DMS153 treated with DMSO at 0.1 percent for 48 hours (cell line): ENCODE data around the gene TRAM2.

Experiments
- DNase-seq: peaks from one replicate; lab custom pipeline; 2025; ENCODE audit not compliant: unreplicated experiment; lab: John Stamatoyannopoulos, UW

TRAM2 gene

DNA sequence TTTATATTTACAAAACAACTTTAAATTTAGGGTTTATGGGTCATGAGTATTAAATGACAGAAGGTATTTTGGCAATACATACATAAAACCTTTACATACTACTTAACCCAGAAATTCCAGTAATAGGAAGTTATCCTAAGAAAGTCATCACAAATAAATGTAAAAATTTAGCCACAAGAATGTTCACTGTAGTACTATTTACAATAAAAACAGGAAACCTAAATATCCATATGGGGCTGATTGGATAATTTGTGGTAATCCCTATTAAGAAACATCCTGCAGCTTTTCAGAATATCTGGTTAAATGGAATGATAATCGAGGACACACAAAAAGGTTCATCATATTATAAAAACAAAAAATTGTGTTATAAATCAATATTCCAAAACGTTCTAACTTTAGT is 44.4 kb downstream of the TRAM2 start:
- DNase-seq: no peak

DNA sequence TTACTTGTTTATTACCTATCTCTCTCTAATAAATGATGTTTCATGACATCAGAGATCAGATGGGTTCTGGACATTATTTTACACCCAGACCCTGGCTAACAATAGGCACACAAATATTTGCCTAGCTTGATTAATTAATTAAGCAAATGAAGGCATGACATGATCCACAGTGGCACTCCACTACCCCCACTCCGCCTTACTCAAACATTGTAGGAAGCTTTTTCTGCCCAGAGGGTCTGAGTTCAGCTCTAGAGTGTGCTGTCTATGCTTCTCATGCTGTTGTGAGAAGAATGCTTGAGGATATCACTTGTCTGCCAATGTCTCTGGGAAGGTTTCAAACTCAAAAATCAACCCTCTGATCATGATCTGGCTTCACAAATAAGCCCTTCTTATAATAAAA is 45.0 kb downstream of the TRAM2 start:
- DNase-seq: no peak

GRCh38 chr6:52531396-52531795 is 45.5 kb downstream of the TRAM2 start:
- no peak for DNase-seq

DNA sequence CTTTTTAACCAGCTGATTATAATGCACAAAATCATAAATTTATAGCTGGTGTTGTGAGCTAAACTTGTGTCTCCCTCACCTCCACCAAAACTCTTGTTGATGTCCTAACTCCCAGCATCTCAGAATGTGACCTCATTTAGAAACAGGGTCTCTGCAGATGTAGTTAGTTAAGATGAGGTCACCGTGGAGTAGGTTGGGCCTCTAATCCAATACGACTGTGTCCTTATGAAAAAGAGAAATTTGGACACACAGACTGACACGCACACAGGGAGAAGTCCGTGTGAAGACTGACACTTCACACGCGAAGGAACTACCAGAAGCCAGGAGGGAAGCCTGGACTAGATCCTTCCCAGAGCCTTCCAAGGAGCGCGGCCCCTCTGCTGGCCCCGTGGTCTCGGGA is 46.5 kb downstream of the TRAM2 start:
- DNase-seq: no peak

DNA sequence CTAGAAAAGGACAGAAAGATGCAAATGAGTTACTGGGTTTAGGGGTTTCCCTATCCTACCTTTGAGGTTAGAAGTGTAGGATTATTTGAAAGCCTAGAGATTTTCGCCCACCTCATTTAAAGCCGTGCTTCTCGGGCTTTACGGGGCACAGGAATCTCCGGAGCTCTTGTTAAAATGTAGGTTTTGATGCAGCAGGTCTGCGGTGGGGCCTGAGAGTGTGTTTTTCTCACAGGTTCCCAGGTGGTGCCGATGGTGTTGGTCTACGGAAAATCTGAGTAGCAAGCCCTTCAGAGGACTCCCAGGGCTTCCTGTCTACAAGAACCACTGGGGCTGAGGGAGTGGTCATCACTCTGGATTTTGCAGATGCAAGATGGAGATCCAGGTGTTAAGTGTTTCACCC is 47.5 kb downstream of the TRAM2 start:
- DNase-seq: no peak

GRCh38 chr6:52527436-52527835 is 49.4 kb downstream of the TRAM2 start:
- no peak for DNase-seq

GRCh38 chr6:52526634-52527033 is 50.2 kb downstream of the TRAM2 start:
- DNase-seq: no peak

DNA sequence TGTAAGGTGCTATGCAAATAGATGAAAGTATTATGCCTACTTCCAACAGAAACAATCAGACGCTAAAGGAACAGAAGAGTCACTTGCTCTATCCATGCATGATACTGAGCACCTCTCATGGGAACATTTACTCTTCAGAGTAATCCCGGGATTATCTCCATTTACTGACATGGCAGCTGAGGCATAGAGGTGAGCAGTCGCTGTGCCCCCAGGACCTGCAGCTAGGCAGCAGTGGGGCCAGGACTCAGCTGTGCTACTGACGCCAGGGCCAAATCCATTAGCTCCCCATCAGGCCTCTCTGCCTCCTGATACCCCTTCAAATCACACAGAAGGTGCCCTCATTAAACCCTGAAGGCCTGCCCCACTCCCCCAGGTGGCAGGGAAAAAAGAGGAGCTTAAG is 51.9 kb downstream of the TRAM2 start:
- DNase-seq: no peak

- no peak for DNase-seq
Observed at GRCh38 chr6:52523378-52524142, 53.3 kb downstream of the TRAM2 start.

GRCh38 chr6:52522655-52523054 is 54.2 kb downstream of the TRAM2 start:
- DNase-seq: no peak

GRCh38 chr6:52522151-52522626 is 54.7 kb downstream of the TRAM2 start:
- no peak for DNase-seq

DNA sequence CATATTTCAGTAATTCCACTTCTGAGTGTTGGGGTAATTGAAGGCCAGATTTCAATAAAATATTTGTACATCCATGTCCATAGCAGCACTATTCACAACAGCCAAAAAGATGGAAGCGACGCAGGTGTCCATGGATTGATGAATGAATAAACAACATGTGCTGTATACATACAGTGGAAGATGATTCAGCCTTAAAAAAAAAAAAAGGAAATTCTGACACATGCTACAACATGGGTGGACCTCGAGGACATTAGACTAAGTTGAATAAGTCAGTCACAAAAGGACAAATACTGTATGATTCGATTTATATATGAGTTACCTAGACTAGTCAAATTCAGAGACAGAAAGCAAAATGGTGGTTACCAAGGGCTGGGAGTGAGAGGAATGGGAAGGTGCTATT is 57.2 kb downstream of the TRAM2 start:
- no peak for DNase-seq

GRCh38 chr6:52518279-52518945 is 58.4 kb downstream of the TRAM2 start:
- DNase-seq: no peak

DNA sequence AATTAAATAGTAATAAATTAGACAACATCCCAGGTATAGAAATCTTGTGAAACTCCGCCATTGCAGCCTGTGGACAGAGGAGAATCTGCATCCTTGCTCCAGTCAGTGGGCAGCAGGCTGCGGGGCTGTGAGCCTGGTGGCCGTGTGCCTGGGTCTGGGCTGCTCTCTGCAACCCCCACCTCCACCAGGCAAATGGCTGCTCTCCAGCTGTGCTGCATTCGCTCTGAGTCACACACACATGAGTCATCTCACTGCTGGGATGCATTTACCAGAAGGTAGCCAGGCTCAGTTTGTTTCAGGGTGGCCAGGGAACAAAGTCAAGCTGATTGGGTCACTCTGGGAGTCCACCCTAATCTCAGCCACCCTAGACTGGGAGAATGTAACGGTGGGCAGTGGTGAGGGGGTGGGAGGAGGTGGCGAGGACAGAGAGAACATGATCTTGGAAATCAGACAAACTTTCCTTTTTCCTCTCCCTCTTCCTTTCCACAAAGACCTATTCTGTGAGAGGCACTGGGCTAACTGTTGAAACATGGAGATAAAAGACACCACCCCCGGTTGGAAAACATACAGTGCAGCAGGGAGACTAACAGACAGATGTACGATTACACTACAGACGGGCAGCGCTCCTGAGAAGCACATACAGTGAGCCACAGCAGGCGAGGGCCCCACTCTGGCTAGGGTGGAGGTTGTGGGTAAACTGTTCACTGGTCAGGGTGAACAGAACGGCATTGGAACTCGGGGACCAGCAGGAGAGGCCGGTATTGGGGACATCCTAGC is 59.2 kb downstream of the TRAM2 start:
- DNase-seq: no peak

DNA sequence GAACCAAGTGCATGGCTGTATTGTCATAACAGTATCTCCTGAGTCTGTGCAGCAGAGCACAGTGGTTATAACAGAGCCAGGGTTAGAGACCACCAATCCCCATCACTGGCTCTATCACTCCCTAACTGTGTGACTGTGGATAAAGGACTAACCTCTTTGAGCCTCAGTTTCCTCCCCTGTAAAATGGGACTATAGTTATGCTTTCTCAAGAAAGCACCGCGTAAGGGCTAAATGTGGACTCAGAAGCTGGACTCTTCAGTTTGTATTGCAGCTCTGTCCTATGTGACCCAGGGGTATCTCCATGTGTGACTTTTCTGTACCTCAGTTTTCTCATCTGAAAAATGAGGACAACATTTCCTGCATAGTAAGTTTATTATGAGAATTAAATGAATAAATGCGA is 59.9 kb downstream of the TRAM2 start:
- DNase-seq: no peak

DNA sequence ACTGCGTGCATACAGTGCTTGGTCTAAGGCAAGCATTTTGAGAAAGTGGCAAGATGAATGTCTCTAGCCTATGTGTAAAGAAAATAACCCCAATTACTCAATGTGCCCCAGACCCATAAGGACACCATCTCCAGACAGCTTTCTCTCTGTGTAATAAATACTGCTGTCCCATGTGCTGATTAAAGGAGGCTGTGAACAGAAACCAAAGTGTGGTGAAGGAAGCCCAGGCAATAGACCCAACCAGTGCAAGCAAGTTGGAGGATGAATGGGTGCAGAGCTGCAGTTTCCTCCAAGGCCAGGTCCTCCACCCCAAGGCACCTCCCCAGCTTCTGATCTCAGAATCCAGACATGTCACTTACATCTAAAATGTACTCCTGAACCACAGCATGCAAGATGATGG is 60.6 kb downstream of the TRAM2 start:
- no peak for DNase-seq

- no peak for DNase-seq
Observed at GRCh38 chr6:52515219-52515960, 61.5 kb downstream of the TRAM2 start.

DNA sequence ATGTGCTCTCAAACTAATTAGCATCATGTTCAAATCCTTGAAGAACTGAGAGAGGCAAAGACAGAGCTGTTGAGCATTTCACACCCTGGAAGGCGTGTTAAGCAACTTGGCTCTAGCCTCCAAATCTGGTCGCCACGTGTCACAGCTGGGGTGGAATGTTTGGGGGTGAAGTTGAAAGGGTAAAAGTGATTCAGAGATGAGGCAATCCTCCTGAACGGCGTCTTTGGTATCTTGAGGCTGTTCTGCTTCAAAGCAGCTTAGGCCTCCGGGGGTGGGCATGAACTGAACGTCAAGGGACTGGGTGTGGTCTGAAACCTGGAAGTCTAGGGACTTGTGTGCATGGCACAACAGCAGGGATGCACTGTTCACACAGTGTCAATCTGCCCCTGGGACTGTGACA is 62.3 kb downstream of the TRAM2 start:
- DNase-seq: no peak

- no peak for DNase-seq
Observed at GRCh38 chr6:52513896-52514295, 63.0 kb downstream of the TRAM2 start.

GRCh38 chr6:52513464-52513863 is 63.4 kb downstream of the TRAM2 start:
- DNase-seq: no peak

DNA sequence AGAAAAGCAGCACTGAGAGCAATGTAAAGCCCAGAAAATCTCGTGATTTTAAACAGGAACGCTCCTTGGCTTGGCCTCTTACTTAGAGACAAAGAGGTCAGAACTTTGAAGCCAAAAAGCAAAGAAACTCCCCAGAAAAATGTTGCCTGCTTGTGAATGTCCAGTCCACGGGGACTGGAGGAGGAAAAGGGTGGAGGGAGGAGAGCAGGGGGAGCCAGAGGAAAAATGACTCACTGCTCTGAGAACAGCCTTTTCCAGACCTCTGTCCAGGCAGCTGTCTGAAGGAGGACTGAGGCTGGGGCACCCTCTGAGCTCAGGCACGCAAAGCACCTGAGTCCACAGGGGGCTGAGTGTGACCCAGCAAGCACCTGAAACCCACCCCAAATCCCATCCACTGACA is 64.7 kb downstream of the TRAM2 start:
- DNase-seq: no peak
